ENCODE measurements around the gene RUNX2.

The RUNX2 gene

DNA sequence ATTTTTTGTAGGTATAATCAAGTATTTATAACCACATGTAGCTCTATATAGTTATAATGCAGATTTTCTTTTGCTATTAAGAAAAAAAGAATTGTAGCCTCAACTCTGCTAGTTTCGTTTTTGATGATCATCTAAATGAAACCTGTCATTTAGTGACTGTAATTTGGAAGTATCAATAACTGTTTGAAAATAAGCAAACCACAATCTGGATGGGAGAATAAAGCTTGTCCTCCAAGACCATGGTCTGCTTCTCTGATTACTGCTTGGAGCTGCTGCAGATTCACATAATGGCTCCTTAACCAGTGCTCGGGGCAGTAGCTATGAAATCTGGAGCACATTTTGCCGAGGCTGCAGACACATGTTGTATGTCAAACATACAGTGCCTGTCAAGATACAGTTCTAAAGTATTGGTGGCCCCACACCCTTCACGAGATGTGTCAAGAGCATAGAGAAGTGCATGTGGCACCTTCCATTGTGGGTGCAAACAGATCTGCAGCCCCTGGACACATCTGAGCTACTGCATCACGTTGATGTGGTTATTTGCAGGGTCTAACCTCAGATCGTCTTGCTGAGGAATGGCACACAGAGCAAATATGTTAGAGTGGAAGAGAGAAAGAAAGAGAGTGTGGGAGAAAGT, 305.3 kb downstream of the RUNX2 start:
- Mint-ChIP-seq H3K27me3 (ENCODE audit: low read depth) (peaks cover 4% of the 10 kb centered on the region), H3K27ac (no peak overlapping the region), H3K36me3 (ENCODE audit: low read depth) (peaks cover 1% of the 10 kb centered on the region), H3K4me3 (no peak overlapping the region), H3K4me1 (ENCODE audit: low read depth) (peaks cover 6% of the 10 kb centered on the region), H3K9me3 (no peaks in the 10 kb centered on the region)

DNA sequence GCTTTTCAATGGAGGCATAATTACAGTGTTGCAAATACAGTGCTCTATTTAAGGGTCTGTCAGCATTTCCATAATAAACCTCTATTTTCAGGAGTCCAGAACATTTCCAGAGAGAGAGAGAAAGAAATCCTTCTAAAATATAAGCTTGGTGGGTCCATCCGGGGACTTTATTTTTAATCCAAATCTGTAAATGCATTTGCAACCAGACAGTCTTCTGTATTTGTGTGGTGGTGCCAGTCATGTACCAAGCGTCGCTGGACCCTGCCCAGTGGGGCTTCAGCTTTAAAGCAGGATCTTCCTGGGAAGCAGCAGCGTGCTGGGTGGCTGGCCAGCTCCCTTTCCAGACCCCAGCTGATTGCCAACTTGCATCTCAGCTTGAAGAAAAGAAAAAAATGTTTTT, 306.1 kb downstream of the RUNX2 start:
- no peak overlapping the region for H3K4me3 Mint-ChIP-seq
- H3K27ac Mint-ChIP-seq: no peak overlapping the region
- H3K9me3 Mint-ChIP-seq: no peaks in the 10 kb centered on the region

DNA sequence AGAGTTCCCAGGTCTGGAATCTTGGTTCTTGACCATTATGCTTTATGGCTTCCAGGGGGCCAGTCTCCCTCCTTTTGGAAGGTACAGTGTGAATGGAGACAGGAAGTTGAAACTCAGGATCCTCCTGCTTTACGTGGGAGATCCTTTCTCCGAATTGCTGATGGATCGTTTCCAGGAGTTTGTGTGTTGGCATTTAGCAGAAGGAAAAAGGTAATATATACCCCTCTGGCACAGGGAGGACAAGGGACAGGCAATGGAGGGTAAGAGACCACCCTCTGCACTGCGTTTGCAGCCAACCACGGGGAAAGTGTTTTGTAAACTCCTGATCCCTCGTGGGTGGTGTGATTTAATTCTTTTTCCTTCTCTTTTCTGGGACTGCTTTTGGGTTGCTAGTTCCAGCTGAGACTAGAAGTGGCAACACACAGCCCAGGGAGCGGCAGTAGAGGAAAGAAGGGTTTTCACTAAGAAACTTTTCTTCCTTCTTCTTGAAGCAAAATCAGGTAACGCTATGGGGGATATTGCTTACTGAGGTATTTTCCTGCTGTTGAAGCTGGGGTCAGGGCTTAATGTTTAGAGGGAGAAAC, 307.2 kb downstream of the RUNX2 start:
- Mint-ChIP-seq H3K9me3 (no peaks in the 10 kb centered on the region), H3K4me1 (ENCODE audit: low read depth) (peaks cover 6% of the 10 kb centered on the region), H3K27me3 (ENCODE audit: low read depth) (peaks cover 4% of the 10 kb centered on the region), H3K36me3 (ENCODE audit: low read depth) (peaks cover 1% of the 10 kb centered on the region), H3K4me3 (no peak overlapping the region), H3K27ac (no peak overlapping the region)

More for the DNA sequence above, 306.1 kb downstream of the RUNX2 start:
- Mint-ChIP-seq H3K36me3 (ENCODE audit: low read depth) (peaks cover 1% of the 10 kb centered on the region), H3K4me1 (ENCODE audit: low read depth) (peaks cover 6% of the 10 kb centered on the region), H3K27me3 (ENCODE audit: low read depth) (peaks cover 4% of the 10 kb centered on the region)

- Mint-ChIP-seq H3K27ac (no peak overlapping the region), H3K9me3 (no peaks in the 10 kb centered on the region), H3K4me1 (ENCODE audit: low read depth) (peaks cover 3% of the 10 kb centered on the region), H3K36me3 (ENCODE audit: low read depth) (peaks cover 1% of the 10 kb centered on the region), H3K27me3 (ENCODE audit: low read depth) (peaks cover 4% of the 10 kb centered on the region), H3K4me3 (no peak overlapping the region)
These were observed 308.9 kb downstream of the RUNX2 start for GRCh38 chr6:45637056-45637455.

GRCh38 chr6:45637611-45638257, 309.6 kb downstream of the RUNX2 start:
- Mint-ChIP-seq H3K4me3 (no peak overlapping the region), H3K27ac (no peak overlapping the region), H3K9me3 (no peaks in the 10 kb centered on the region)

GRCh38 chr6:45640081-45640491, 312.0 kb downstream of the RUNX2 start:
- peaks cover 8% of the 10 kb centered on the region for H3K27me3 Mint-ChIP-seq (ENCODE audit: low read depth)

More at GRCh38 chr6:45637611-45638257, 309.6 kb downstream of the RUNX2 start:
- Mint-ChIP-seq H3K27me3 (ENCODE audit: low read depth) (peaks cover 4% of the 10 kb centered on the region), H3K36me3 (ENCODE audit: low read depth) (peaks cover 1% of the 10 kb centered on the region), H3K4me1 (ENCODE audit: low read depth) (peaks cover 3% of the 10 kb centered on the region)

GRCh38 chr6:45640811-45641210, 312.7 kb downstream of the RUNX2 start:
- Mint-ChIP-seq H3K9me3 (no peaks in the 10 kb centered on the region), H3K4me1 (ENCODE audit: low read depth) (peaks cover 14% of the 10 kb centered on the region), H3K4me3 (no peak overlapping the region), H3K36me3 (ENCODE audit: low read depth) (no peaks in the 10 kb centered on the region), H3K27me3 (ENCODE audit: low read depth) (peaks cover 8% of the 10 kb centered on the region), H3K27ac (no peak overlapping the region)

More at GRCh38 chr6:45640081-45640491, 312.0 kb downstream of the RUNX2 start:
- peaks cover 9% of the 10 kb centered on the region for H3K4me1 Mint-ChIP-seq (ENCODE audit: low read depth)
- no peaks in the 10 kb centered on the region for H3K36me3 Mint-ChIP-seq (ENCODE audit: low read depth)
- H3K27ac Mint-ChIP-seq: no peak overlapping the region
- no peaks in the 10 kb centered on the region for H3K9me3 Mint-ChIP-seq
- no peak overlapping the region for H3K4me3 Mint-ChIP-seq

- H3K4me1 Mint-ChIP-seq (ENCODE audit: low read depth): peaks cover 16% of the 10 kb centered on the region
- no peak overlapping the region for H3K27ac Mint-ChIP-seq
- no peaks in the 10 kb centered on the region for H3K9me3 Mint-ChIP-seq
- H3K4me3 Mint-ChIP-seq: no peak overlapping the region
- peaks cover 3% of the 10 kb centered on the region for H3K27me3 Mint-ChIP-seq (ENCODE audit: low read depth)
- no peaks in the 10 kb centered on the region for H3K36me3 Mint-ChIP-seq (ENCODE audit: low read depth)
These were observed 314.4 kb downstream of the RUNX2 start for GRCh38 chr6:45642331-45643125.

GRCh38 chr6:45643126-45643525, 315.0 kb downstream of the RUNX2 start:
- Mint-ChIP-seq H3K27ac (no peak overlapping the region), H3K4me3 (no peak overlapping the region), H3K9me3 (no peaks in the 10 kb centered on the region), H3K36me3 (ENCODE audit: low read depth) (no peaks in the 10 kb centered on the region), H3K27me3 (ENCODE audit: low read depth) (peaks cover 3% of the 10 kb centered on the region), H3K4me1 (ENCODE audit: low read depth) (peaks cover 20% of the 10 kb centered on the region)

DNA sequence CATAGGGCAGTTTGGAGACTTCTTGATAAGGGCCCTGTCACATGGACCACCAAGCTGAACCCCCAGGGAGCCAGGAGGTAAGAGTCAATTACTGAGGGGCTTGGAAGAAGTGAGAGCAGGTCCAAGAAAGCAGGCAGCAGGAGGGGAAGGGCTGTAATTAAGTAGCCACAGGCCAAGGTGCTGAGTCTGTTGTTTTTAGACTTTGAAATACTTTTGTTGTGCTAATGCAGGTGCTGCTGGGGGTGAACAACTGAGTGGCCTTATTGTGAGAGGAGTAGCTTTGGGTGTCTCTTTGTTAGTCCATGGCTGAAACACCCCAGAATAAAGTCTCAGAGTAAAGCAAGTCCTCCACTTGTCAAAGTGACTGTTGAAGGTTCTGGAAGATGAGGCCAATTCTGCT, 316.6 kb downstream of the RUNX2 start:
- Mint-ChIP-seq H3K4me1 (ENCODE audit: low read depth) (peaks cover 23% of the 10 kb centered on the region), H3K27ac (no peak overlapping the region), H3K36me3 (ENCODE audit: low read depth) (no peaks in the 10 kb centered on the region), H3K27me3 (ENCODE audit: low read depth) (peaks cover 3% of the 10 kb centered on the region), H3K9me3 (no peaks in the 10 kb centered on the region), H3K4me3 (no peak overlapping the region)

GRCh38 chr6:45645302-45645701, 317.2 kb downstream of the RUNX2 start:
- Mint-ChIP-seq H3K9me3 (no peaks in the 10 kb centered on the region), H3K27me3 (ENCODE audit: low read depth) (peaks cover 3% of the 10 kb centered on the region), H3K4me1 (ENCODE audit: low read depth) (peaks cover 23% of the 10 kb centered on the region), H3K4me3 (no peak overlapping the region), H3K27ac (no peak overlapping the region), H3K36me3 (ENCODE audit: low read depth) (no peaks in the 10 kb centered on the region)

- Mint-ChIP-seq H3K36me3 (ENCODE audit: low read depth) (no peaks in the 10 kb centered on the region), H3K27me3 (ENCODE audit: low read depth) (peaks cover 3% of the 10 kb centered on the region), H3K4me3 (no peak overlapping the region), H3K27ac (no peak overlapping the region), H3K4me1 (ENCODE audit: low read depth) (peaks cover 23% of the 10 kb centered on the region), H3K9me3 (no peaks in the 10 kb centered on the region)
These were observed 319.5 kb downstream of the RUNX2 start for GRCh38 chr6:45647341-45648261.

GRCh38 chr6:45648262-45648620, 320.1 kb downstream of the RUNX2 start:
- no peak overlapping the region for H3K27ac Mint-ChIP-seq

More at GRCh38 chr6:45648262-45648620, 320.1 kb downstream of the RUNX2 start:
- Mint-ChIP-seq H3K9me3 (no peaks in the 10 kb centered on the region), H3K4me3 (no peak overlapping the region), H3K4me1 (ENCODE audit: low read depth) (peaks cover 20% of the 10 kb centered on the region), H3K27me3 (ENCODE audit: low read depth) (peaks cover under 1% of the 10 kb centered on the region), H3K36me3 (ENCODE audit: low read depth) (no peaks in the 10 kb centered on the region)
